Measurements from ENCODE around the gene COG7.
"Not testable (repeated sequence)": the region's sequence is repeated elsewhere in the genome, so short reads cannot be mapped to it uniquely, and the experiment has no call there.

The COG7 gene

DNA sequence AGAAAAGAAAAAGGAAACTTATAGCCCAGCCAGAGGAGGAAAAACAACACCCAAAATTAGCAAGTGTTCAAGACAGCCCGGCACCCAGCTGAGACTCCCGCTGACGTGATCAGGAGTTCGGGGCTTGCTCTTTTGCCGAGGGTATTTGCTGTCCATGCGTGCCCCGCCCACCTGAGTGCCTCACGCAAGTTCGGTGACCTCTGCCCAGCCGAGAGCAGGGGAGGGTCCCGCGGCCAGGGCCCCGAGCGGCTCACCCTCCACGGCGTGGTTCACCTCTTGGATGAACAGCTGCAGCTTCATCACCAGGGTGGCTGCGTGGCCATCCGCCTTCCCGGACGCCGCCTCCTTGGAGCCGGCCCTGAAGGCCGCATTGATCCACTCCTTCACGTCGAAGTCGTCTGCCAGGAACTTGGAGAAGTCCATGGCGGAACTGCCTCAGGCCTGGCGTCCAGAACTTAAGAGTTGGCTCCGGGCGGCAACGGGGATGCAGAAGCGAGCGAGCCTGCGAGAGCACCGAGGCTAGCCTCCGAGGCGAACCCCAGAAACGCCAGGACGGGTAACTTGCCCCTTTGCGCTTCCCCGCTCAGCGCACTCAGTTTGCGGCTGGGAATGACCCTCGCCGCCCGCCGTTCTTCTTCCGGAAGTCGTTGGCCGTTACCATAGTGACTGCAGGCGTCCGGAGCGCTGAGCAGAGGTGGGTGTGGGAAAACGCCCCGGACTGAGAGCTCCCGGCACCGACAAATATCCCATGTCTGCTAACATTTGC is at the start of gene COG7:
Gene COG7, minus strand, starts transcription at position 618 of the 766 bp plus-strand sequence. Its CDS starts 195 bp downstream, at position 423.
- peak; percentile 76 for DNase-seq (ENCODE audit: low read depth)

- DNase-seq (ENCODE audit: low read depth), result no peak
Measured at GRCh38 chr16:23502466-23502865, 49.5 kb upstream of the COG7 start.

GRCh38 chr16:23501291-23501690 is 48.3 kb upstream of the COG7 start:
- no peak for DNase-seq (ENCODE audit: low read depth)

- DNase-seq (ENCODE audit: low read depth), result no peak
Measured at GRCh38 chr16:23500862-23501225, 47.9 kb upstream of the COG7 start.

DNA sequence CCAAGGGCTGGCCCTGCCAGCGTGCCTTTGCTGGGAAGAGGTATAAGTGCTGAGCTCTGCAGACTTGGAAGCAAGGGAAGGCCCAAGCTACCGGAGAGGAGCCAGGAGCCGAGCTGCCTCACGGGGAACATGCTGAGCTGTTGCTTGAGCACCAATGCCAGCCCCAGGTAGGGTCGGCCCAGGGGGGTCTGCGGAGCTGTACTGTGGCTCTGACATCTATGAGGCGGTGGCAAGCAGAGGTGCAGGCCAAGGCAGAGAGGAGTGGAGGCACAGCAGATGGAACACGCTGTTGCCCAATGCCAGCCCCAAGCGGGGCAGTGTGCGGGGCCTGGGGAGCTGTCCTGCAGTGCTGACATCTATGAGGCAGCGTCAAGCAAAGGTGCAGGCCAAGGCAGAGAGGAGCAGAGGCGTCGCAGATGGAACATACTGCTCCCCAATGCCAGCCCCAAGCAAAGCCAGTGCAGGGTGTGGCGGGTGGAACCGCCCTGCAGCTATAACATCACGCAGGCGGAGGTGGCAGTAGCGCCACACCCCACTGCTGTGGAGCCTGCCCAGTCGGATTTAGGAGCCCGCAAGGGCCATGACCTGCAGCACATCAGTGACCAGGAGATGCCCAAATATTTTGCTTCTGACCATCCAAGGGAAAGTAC is 47.3 kb upstream of the COG7 start:
- no peak for DNase-seq (ENCODE audit: low read depth)

DNA sequence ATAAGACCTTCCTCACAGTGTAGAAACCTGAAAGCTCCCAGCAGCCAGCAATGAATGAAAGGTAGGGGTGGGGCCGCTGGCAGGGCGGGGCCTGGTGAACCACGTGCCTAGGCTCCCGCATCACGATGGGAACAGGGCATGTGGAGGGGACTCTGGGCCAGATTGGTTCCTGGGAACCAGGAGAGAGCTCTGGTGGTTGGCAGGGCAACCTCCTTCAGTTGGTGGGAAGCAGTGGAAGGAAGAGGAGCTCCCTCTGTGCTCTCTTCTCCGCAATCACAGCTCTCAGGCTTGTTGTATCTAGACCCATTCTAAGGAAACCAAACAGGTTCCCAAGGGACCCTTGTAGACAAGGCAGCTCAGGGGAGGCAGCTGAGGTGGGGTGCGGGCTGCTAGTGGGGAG is 46.8 kb upstream of the COG7 start:
- DNase-seq (ENCODE audit: low read depth), result no peak

DNA sequence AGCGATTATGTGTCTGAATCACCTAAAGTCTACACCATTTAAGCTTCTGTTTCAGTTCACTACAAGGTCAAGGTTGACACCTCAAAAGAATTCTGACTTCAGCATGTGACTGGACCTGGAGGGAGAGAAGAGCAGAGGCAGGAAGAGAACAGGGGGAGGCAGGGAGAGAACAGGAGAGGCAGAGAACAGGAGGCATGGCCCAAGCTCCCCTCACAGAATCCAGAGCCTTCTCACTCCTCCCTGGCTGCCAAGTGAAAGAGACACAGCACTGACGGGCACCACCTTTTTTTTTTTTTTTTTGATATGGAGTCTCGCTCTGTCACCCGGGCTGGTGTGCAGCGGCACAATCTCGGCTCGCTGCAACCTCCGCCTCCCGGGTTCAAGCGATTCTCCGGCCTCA is 45.9 kb upstream of the COG7 start:
- DNase-seq (ENCODE audit: low read depth), result no peak

DNA sequence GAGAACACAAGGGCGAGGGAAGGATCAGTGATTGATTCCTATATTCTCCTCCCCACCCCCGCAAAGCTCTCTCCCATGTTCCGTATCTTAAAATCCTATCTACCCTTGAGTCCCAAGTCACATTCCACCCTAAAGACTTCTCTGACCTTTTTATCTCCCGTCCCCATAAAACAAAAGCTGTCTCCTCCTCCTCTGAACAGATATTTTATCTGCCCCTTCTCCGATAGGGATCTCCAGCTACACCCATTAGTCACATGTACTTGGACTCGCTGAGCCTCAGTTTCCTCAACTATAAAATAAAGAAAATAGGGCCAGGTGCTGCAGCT is 44.5 kb upstream of the COG7 start:
- no peak for DNase-seq (ENCODE audit: low read depth)

DNA sequence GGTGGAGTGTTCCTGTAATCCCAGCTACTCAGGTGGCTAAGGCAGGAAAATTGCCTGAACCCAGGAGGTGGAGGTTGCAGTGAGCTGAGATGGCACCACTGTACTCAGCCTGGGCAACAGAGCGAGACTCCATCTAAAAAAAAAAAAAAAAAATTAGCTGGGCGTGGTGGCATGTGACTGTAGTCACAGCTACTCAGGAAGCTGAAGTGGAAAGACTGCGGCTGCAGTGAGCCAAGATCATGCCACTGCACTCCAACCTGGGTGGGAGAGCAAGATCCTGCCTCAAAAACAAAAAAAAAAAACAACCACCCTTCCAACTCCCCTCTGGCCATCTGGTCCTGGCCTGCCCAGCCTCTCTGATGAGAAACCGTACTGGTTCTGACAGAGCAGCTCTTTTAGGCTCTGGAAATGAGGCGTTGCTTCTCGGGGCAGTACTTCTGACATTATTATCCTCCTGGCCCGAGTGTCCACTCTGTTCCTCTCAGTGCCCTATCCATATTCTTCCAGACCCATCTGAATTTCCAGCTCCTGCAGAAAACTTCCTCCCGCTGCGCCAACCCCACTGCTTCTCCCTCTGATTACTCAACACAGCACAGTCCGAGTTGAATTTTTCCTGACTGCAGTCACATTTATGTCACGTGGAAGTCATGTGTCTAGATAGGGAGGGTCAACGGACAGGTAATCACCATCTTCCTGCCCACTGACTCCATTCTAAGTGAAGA is 44.0 kb upstream of the COG7 start:
- DNase-seq (ENCODE audit: low read depth), result no peak

DNA sequence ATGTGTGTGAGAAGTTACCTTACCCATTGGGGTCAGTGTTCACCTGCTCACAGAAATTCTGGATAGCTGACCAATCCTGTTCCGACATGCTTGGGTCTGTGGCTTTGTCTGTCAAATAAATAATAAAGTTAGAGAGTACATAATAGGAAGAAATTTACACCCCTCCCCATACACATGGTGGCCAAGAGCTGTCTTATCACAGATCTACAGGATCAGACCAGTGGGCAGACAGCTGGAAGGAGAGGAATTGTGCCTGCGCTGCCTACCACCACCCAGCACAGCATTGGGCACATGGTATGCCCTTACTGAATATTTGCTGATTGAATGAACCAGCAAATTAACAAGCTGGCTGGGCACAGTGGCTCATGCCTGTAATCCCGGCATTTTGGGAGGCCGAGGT is 42.7 kb upstream of the COG7 start:
- DNase-seq (ENCODE audit: low read depth), result no peak

DNA sequence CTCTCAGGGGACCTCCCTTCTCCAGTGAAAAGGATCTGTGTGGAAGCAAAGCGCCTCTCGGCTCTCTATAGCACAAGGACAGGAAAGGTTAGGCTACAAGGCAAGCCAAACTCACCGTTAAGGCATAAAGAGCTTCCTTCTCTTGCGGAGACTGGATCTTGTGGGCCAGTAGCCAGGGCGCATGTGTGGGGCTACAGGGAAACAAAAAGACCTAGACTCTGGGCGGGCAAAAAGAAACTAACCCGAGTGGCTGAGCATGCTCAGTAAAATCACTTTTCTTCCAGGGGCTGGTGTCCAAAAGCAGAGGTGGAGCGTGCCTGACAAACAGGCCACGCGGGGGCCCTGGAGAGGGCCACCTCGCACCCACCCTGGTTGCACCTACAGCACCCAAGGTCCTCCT is 41.2 kb upstream of the COG7 start:
- no peak for DNase-seq (ENCODE audit: low read depth)

DNA sequence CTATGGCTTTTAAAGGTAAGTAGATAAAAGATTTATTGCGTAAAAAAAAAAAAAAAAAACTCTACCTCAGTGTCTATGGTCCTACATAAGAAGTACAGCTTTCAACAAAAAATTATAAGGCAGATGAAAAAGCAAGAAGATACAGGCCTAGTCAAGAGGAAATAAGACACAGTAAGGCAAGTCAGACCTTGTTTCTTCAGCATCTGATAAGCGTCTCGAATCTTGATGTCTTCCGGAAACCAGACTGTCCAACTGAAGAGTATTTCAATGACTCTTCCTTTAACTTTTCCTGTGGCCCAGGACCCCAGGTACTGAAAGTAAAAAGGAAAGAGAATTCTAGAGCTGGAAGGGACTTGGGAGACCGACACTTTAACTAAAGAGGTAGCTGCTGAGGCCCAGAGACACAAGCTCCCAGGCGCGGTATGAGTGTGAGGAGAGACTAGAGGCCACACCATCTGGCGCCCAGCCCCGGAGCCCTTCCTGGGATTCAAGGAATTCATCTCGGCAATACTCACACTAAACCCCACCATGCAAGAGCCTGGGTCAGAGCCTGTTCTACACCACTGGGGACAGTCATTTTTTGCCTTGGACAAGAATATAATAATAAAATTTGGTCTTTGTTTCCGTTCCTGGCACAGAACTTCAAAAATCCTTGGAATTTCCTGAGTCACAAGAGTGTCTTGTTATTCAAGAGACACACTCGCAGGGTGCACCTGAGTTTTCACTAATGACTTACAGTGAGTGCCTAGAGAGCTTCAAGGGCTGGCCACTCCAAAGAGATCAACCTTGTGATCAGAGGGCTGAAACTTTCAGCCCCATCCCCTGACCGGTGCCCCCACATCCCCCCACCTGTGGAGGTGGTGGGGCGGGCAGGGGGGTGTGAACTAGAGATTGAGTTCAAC is 38.8 kb upstream of the COG7 start:
- DNase-seq (ENCODE audit: low read depth), result no peak

GRCh38 chr16:23486480-23486879 is 33.5 kb upstream of the COG7 start:
- DNase-seq (ENCODE audit: low read depth), result no peak

DNA sequence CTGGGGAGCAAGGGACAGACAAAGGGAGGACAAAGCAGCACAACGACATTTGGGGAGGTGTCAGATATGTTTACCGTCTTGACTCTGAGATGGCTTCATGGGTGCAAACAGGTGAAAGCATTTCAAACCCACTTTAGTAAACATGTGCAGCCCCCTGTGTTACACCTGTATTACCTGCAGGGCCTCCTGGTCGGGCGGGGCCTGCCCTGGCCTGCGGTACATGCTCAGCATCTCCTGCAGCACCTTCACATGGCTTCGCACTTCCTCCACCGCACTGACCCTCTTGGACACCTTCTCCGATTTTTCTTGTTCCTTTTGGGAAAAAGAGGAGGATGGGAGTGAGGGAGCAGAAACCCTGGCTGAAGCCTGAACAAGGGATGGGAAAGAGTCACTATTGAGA is 32.9 kb upstream of the COG7 start:
- no peak for DNase-seq (ENCODE audit: low read depth)

DNA sequence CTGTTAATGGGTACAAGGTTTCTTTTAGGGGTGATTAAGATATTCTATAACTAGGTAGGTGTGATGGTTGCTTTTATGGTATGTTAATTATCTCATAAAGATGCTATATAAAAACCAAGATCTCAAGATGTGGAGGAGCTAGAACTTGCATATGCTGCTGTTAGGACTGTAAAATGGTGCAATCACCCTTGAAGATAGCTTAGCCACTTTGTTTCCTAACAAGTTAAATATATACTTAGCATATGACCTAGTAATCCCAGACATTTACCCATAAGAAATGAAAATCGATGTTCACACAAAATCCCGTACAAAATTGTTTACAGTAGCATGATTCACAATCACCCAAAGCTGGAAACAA is 32.2 kb upstream of the COG7 start:
- no peak for DNase-seq (ENCODE audit: low read depth)

GRCh38 chr16:23484510-23485256 is 31.7 kb upstream of the COG7 start:
- no peak for DNase-seq (ENCODE audit: low read depth)

DNA sequence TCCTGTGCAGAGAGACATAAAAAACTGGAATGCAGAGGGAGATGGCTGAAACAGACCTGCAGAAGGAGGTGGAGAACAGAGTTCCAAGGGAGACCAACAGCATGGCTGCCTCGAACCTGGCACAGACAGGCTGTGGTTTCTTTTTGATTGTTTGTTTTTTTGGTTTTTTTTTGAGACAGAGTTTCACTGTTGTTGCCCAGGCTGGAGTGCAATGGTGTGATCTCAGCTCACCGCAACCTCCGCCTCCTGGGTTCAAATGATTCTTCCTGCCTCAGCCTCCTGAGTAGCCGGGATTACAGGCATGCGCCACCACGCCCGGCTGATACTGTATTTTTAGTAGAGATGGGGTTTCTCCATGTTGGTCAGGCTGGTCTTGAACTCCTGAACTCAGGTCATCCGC is 30.5 kb upstream of the COG7 start:
- not testable (repeated sequence) for DNase-seq (ENCODE audit: low read depth)

DNA sequence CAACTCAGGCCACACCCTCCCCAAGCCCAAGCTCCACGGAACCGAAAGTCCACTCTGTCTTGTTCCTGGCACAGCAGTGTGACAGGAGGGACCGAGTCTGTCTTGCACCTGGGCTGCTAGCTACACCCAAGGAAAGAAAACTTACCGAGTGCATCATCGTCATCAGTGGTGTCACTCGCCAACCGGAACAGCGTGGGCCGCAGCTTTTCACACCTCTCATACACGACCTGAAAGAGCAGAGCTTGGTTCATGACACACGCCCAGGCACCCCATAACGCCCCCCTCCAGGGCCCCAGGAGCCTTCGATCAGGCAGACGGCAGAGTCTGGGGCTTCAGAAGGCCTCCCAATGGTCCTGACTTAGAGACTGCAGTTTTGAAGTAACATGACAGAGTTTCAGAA is 29.8 kb upstream of the COG7 start:
- no peak for DNase-seq (ENCODE audit: low read depth)

DNA sequence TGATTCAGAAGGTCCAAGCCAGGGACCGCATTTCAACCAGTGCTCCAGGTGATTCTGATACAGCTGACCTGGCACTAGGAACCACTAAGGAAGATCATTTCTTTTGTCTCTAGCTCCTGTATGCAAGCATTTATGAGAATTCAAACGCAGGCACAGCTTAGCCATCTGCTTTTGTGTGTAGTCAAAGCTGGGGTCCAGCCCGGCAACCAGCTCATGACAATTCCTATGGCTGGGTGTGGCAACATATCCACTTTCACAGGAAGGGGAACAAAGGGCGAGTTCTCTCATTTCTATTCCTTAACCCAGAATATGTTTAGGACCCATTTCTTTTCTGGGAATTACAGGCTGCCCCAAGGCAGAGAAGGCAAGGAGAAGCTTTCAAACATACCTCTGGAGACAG is 27.3 kb upstream of the COG7 start:
- no peak for DNase-seq (ENCODE audit: low read depth)

DNA sequence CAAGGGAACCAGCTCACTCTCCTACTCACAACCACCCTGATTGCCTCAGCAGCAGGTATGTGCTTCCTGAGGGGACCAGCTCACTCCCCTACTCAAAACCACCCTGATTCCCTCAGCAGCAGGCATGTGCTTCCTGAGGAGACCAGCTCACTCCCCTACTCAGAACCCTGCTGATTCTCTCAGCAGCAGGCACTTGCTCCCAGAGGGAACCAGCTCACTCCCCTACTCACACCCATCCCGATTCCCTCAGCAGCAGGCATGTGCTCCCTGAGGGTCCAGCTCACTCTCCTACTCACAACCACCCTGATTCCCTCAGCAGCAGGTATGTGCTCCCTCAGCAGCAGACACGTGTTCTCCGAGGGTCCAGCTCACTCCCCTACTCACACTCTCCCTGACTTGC is 26.1 kb upstream of the COG7 start:
- no peak for DNase-seq (ENCODE audit: low read depth)

DNA sequence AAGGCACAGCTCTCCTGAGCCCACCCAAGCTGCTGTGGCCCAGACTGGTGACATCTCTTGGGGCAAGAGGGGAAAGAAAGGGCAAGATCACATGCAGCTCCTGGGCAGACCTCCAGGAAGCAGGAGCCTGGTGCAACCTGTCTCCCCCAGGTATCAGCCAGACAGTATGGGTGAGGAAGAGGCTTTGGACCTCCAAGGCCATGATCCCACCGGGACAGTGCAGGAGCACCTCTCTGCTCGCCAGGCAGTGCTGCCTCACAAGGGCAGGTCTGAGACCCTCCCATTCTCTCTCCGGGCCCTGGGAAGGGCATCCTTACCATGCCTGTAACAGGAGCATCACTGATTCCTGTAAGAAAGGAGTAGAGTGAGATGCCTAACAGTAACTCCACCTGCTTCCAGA is 25.6 kb upstream of the COG7 start:
- no peak for DNase-seq (ENCODE audit: low read depth)

DNA sequence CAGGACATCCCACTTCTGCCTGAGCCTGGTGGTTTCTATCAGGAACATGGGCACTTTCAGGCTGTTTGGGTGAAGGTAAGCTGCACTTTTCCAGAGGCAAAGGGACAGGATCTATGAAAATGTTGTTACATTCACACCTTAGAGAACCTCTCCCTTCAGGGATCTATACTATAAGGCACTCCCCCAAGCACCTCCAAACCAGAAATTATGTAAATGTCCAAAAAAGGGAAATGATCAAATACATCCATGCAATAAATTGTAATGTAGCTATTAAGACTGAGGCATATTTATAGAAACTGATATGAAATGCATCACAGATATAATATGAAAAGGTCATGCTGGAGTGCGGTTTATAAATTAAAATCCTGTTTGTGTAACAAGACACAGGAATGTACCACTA is 23.3 kb upstream of the COG7 start:
- no peak for DNase-seq (ENCODE audit: low read depth)
